Spleen (tissue), 7 donors: ENCODE measurements around the gene RPL38.

Experiments used
- POLR2AphosphoS5 ChIP-seq, 3 donors: sonication (generic); formaldehyde crosslinking; IDR thresholded peaks; one replicate each; pipeline ENCODE4 v1.5.1; 2017; ENCODE audit warnings: antibody characterized with exemption in 3 of 3
- TF ChIP-seq, protein P1 (sequence below), 11 experiments: fragments of 200-600 bp in 7 of 11; fragments of 450-650 bp in 4 of 11; sonication (generic) in 4 of 11; IDR thresholded peaks in 8 of 11; conservative IDR thresholded peaks in 3 of 11; 1 replicate in 7 of 11; 2 replicates in 4 of 11; pipeline versions ENCODE4 v1.4.0 to v1.8.0; 2016 to 2021; ENCODE audit warnings: antibody characterized with exemption in 11 of 11, inconsistent platforms in 4 of 11, mild to moderate bottlenecking in 1 of 11
- donor health status: DM: no; HTN: no; CAD: no; lungs with moderate emphysema.
- donor health status: DM: no; HTN: no; CAD: no.
- donor health status: DM: no; HTN: no; CAD: no.

DNA sequence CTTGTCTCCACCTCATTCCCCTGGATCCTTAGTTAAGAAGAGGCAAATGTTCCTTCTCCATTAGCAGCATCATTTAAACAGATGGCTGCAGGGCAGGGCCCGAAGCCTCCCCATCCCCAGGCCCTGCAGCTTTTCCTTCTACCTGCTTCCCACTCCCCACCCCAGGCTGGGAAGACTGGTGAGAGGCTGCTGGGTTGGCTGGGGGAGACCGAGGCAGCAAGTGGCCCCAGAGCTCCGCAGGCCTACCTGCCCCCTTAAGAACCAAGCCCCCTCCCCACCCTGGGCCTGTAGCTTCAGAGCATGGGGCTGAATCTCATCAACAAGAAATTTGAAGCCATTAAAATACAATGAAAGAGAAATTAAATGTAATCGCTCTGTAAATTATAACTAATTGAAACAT is 22.1 kb upstream of the RPL38 start:
- no peak for TF ChIP-seq POLR2AphosphoS5 (IDR thresholded peaks at IDR 0.05)
- TF ChIP-seq, protein P1, sequence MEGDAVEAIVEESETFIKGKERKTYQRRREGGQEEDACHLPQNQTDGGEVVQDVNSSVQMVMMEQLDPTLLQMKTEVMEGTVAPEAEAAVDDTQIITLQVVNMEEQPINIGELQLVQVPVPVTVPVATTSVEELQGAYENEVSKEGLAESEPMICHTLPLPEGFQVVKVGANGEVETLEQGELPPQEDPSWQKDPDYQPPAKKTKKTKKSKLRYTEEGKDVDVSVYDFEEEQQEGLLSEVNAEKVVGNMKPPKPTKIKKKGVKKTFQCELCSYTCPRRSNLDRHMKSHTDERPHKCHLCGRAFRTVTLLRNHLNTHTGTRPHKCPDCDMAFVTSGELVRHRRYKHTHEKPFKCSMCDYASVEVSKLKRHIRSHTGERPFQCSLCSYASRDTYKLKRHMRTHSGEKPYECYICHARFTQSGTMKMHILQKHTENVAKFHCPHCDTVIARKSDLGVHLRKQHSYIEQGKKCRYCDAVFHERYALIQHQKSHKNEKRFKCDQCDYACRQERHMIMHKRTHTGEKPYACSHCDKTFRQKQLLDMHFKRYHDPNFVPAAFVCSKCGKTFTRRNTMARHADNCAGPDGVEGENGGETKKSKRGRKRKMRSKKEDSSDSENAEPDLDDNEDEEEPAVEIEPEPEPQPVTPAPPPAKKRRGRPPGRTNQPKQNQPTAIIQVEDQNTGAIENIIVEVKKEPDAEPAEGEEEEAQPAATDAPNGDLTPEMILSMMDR (IDR thresholded peaks at IDR 0.05 in 8 of 11, conservative IDR thresholded peaks at IDR 0.05 in 3 of 11) = no peak
